GM12874 (cell line): Measurements from ENCODE around the gene SLC39A11.

Source experiments
- CTCF ChIP-seq: IDR thresholded peaks from 2 replicates; pipeline ENCODE4 v1.5.1; 2011; ENCODE audit warnings: low read depth, mild to moderate bottlenecking, control low read depth, low read length, moderate library complexity; ENCODE audit not compliant: insufficient read depth

The SLC39A11 gene

GRCh38 chr17:72745241-72745640 is 347.2 kb downstream of the SLC39A11 start:
- no peak for TF ChIP-seq CTCF

- TF ChIP-seq CTCF = no peak
Measured at GRCh38 chr17:72743037-72743467, 349.4 kb downstream of the SLC39A11 start.

GRCh38 chr17:72737151-72737690 is 355.3 kb downstream of the SLC39A11 start:
- TF ChIP-seq CTCF = no peak

- no peak for TF ChIP-seq CTCF
Measured at GRCh38 chr17:72735592-72735991, 356.9 kb downstream of the SLC39A11 start.

- no peak for TF ChIP-seq CTCF
Measured at GRCh38 chr17:72735048-72735447, 357.4 kb downstream of the SLC39A11 start.

- no peak for TF ChIP-seq CTCF
Measured at GRCh38 chr17:72734613-72735012, 357.9 kb downstream of the SLC39A11 start.

GRCh38 chr17:72733619-72734282 is 358.7 kb downstream of the SLC39A11 start:
- TF ChIP-seq CTCF = no peak
